Vagina (tissue), 2 donors: ENCODE measurements around the gene ZNF536. TPM values are rescaled to one million over a fixed set of nuclear protein-coding genes. Genes with fewer than 3 reads are reported as not detected.

Experiments
- DNase-seq, 2 donors: peaks; one replicate each; pipeline ENCODE4 v3.0.0-alpha.2; 2017; ENCODE audit errors: extremely low spot score in 2 of 2
- H3K27ac ChIP-seq: fragments of 200-600 bp; sonication (generic); one replicate; pipeline ENCODE4 v1.5.1; 2019
- H3K27me3 ChIP-seq: fragments of 200-600 bp; sonication (generic); one replicate; pipeline ENCODE4 v1.5.1; 2019
- H3K36me3 ChIP-seq, 2 donors: fragments of 200-600 bp; sonication (generic); one replicate each; pipeline ENCODE4 v1.5.1; 2017 to 2019
- H3K4me1 ChIP-seq: fragments of 200-600 bp; sonication (generic); one replicate; pipeline ENCODE4 v1.5.1; 2019
- H3K4me3 ChIP-seq, 2 donors: fragments of 200-600 bp; sonication (generic); 1 replicate in 1 of 2; 2 replicates in 1 of 2; pipeline ENCODE4 v1.5.1; 2016 to 2019
- H3K9me3 ChIP-seq: fragments of 200-600 bp; sonication (generic); one replicate; pipeline ENCODE4 v1.5.1; 2019
- POLR2A ChIP-seq, 2 donors: fragments of 450-650 bp; IDR thresholded peaks; one replicate each; pipeline ENCODE4 v1.6.1; 2017; ENCODE audit warnings: antibody characterized with exemption in 2 of 2, mild to moderate bottlenecking in 2 of 2, moderate library complexity in 2 of 2
- POLR2AphosphoS5 ChIP-seq, 2 donors: sonication (generic); formaldehyde crosslinking; IDR thresholded peaks; one replicate each; pipeline ENCODE4 v1.9.0; 2017; ENCODE audit warnings: antibody characterized with exemption in 2 of 2, mild to moderate bottlenecking in 2 of 2, low read depth in 1 of 2; ENCODE audit not compliant: insufficient read depth in 1 of 2
- intact Hi-C: fragments of 100-400 bp; cut with DNase I; formaldehyde crosslinking; loops from one replicate; pipeline ENCODE4 v1.15.1; 2023
- total RNA-seq: library from RNA; depleted of rRNA; stranded (reverse); fragments of >200 nt; gene quantifications from one replicate; pipeline ENCODE4 v1.2.3, GENCODE V29; 2016
- TF ChIP-seq, protein P1 (sequence below), 3 experiments: fragments of 450-650 bp in 2 of 3; fragments of 200-600 bp in 1 of 3; sonication (generic) in 1 of 3; IDR thresholded peaks; one replicate each; pipeline ENCODE4 v1.5.1; 2017 to 2019; ENCODE audit warnings: antibody characterized with exemption in 3 of 3, mild to moderate bottlenecking in 2 of 3, moderate library complexity in 2 of 3

The ZNF536 gene
- total RNA-seq, 1 donor from 2014 or later: 2.5 TPM

DNA sequence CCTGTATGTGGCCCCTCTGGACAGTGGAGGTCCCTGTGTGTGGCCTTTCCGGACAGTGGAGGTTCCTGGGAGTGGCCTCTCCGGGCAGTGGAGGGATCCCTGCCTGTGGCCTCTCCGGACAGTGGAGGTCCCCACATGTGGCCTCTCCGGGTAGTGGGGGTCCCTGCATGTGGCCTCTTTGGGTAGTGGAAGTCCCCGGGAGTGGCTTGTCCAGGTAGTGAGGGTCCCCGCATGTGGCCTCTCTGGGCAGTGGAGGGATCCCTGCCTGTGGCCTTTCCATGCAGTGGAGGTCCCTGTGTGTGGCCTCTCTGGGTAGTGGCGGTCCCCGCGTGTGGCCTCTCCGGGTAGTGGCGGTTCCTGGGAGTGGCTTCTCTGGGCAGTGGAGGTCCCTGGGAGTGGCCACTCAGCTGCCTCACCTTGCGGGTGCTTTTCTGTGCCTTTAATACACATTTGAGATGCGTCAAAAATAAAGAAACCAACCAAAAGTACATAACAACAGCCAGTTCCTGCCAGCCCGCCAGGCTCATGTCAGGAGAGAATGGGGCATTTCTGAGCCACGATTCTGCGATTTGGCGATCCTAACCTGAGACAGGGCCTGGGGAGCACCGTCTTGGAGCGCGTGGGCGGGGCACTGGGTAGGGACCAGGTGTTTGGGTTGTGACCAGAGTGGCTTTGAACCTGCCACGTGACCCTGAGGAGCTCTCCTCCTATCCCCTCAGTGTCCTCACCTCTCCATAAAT is 194.7 kb downstream of the ZNF536 start:
- Histone ChIP-seq H3K9me3 (no peaks in the 10 kb centered on the region), H3K4me1 (no peaks in the 10 kb centered on the region), H3K36me3 (no peaks in the 10 kb centered on the region), H3K27me3 (no peaks in the 10 kb centered on the region), H3K27ac (no peak overlapping the region), H3K4me3 (no peak overlapping the region)
- no peak for DNase-seq
- intact Hi-C loops: no loop called here
- TF ChIP-seq POLR2A (IDR thresholded peaks at IDR 0.05) (no peak), POLR2AphosphoS5 (IDR thresholded peaks at IDR 0.05; ENCODE audit: insufficient read depth in 1 of 2, low read depth in 1 of 2) (no peak)
- TF ChIP-seq, protein P1, sequence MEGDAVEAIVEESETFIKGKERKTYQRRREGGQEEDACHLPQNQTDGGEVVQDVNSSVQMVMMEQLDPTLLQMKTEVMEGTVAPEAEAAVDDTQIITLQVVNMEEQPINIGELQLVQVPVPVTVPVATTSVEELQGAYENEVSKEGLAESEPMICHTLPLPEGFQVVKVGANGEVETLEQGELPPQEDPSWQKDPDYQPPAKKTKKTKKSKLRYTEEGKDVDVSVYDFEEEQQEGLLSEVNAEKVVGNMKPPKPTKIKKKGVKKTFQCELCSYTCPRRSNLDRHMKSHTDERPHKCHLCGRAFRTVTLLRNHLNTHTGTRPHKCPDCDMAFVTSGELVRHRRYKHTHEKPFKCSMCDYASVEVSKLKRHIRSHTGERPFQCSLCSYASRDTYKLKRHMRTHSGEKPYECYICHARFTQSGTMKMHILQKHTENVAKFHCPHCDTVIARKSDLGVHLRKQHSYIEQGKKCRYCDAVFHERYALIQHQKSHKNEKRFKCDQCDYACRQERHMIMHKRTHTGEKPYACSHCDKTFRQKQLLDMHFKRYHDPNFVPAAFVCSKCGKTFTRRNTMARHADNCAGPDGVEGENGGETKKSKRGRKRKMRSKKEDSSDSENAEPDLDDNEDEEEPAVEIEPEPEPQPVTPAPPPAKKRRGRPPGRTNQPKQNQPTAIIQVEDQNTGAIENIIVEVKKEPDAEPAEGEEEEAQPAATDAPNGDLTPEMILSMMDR (IDR thresholded peaks at IDR 0.05): no peak

GRCh38 chr19:30567536-30568232 is 195.5 kb downstream of the ZNF536 start:
- TF ChIP-seq, protein P1 (IDR thresholded peaks at IDR 0.05): no peak
- no peak for TF ChIP-seq POLR2AphosphoS5 (IDR thresholded peaks at IDR 0.05; ENCODE audit: insufficient read depth in 1 of 2, low read depth in 1 of 2)
- TF ChIP-seq POLR2A (IDR thresholded peaks at IDR 0.05): no peak
- H3K9me3 ChIP-seq: no peaks in the 10 kb centered on the region
- H3K27ac ChIP-seq: no peak overlapping the region
- intact Hi-C loops: no loop called here
- no peaks in the 10 kb centered on the region for H3K27me3 ChIP-seq
- DNase-seq: no peak
- H3K36me3 ChIP-seq: no peaks in the 10 kb centered on the region
- H3K4me3 ChIP-seq: no peak overlapping the region
- H3K4me1 ChIP-seq: no peaks in the 10 kb centered on the region

- H3K27me3 ChIP-seq: no peaks in the 10 kb centered on the region
These were observed 198.0 kb downstream of the ZNF536 start for GRCh38 chr19:30570194-30570593.

DNA sequence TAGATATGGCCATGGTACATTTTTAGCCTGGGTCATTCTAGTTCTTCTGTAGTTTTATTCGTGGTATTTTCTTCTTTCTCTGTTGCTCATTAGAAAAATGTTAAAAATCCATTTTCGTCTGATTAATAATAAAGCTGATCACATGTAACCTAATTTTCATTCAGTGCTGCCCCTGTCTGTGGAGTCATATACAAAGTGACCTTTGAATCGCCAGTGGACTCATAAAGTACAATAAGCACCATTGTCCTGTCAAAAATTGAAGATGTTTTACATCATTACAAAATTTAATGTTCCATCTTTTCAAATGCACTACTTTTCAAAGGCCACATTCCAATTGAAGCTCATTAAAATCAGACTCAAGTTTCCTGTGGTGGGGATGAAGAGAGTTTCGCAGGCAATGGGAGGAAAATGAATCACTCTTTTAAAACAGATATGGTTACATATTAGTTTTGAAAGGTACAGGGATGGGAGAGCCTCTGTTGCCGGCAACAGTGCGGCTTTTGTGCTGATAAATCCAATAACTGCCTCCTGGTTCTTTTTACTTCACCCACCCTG is 205.4 kb downstream of the ZNF536 start:
- no peaks in the 10 kb centered on the region for H3K9me3 ChIP-seq
- no peak overlapping the region for H3K27ac ChIP-seq
- no peaks in the 10 kb centered on the region for H3K4me1 ChIP-seq
- intact Hi-C loops: no loop called here
- no peak overlapping the region for H3K4me3 ChIP-seq
- TF ChIP-seq, protein P1 (IDR thresholded peaks at IDR 0.05): no peak
- TF ChIP-seq POLR2A (IDR thresholded peaks at IDR 0.05) (no peak), POLR2AphosphoS5 (IDR thresholded peaks at IDR 0.05; ENCODE audit: insufficient read depth in 1 of 2, low read depth in 1 of 2) (no peak)
- no peaks in the 10 kb centered on the region for H3K27me3 ChIP-seq
- no peak for DNase-seq
- no peaks in the 10 kb centered on the region for H3K36me3 ChIP-seq

More at GRCh38 chr19:30570194-30570593, 198.0 kb downstream of the ZNF536 start:
- H3K4me3 ChIP-seq: no peak overlapping the region
- no peaks in the 10 kb centered on the region for H3K36me3 ChIP-seq
- H3K9me3 ChIP-seq: no peaks in the 10 kb centered on the region
- TF ChIP-seq, protein P1 (IDR thresholded peaks at IDR 0.05): no peak
- TF ChIP-seq POLR2A (IDR thresholded peaks at IDR 0.05): no peak
- no peak for TF ChIP-seq POLR2AphosphoS5 (IDR thresholded peaks at IDR 0.05; ENCODE audit: insufficient read depth in 1 of 2, low read depth in 1 of 2)
- DNase-seq: no peak
- intact Hi-C loops: no loop called here
- no peaks in the 10 kb centered on the region for H3K4me1 ChIP-seq
- H3K27ac ChIP-seq: no peak overlapping the region
